ENCODE data around the gene ZNF324B.

DNA sequence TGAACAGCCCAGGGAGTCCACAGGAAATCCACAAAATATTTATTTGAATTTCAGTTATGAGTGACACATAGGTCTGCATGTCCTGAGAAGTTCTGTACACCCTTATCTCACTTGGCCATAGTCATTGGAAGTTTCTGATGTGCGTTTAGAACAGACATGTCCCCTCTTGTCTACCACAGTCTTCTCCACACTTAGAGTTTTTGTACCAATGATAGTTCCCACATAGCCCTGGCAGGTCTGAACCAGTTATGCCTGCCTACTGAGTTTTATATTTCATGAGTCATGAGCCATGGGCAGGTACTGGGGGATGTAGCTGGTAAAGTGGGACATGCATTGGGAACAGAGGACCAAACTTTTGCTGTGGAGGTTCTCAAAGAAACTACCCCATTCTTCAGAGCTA is 22.8 kb upstream of the ZNF324B start:
- TF ChIP-seq POLR2A (IDR thresholded peaks at IDR 0.05) (no peak), EP300 (IDR thresholded peaks at IDR 0.05) (no peak)
- TF ChIP-seq, protein P1, sequence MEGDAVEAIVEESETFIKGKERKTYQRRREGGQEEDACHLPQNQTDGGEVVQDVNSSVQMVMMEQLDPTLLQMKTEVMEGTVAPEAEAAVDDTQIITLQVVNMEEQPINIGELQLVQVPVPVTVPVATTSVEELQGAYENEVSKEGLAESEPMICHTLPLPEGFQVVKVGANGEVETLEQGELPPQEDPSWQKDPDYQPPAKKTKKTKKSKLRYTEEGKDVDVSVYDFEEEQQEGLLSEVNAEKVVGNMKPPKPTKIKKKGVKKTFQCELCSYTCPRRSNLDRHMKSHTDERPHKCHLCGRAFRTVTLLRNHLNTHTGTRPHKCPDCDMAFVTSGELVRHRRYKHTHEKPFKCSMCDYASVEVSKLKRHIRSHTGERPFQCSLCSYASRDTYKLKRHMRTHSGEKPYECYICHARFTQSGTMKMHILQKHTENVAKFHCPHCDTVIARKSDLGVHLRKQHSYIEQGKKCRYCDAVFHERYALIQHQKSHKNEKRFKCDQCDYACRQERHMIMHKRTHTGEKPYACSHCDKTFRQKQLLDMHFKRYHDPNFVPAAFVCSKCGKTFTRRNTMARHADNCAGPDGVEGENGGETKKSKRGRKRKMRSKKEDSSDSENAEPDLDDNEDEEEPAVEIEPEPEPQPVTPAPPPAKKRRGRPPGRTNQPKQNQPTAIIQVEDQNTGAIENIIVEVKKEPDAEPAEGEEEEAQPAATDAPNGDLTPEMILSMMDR (IDR thresholded peaks at IDR 0.05) = no peak

All from ovary (tissue), 3 donors.